NCI-H1694 treated with DMSO at 0.1 percent for 48 hours (cell line): ENCODE results near the gene GRK6.

Source experiments
- DNase-seq: peaks from one replicate; lab custom pipeline; 2025; lab: John Stamatoyannopoulos, UW

GRK6 gene

DNA sequence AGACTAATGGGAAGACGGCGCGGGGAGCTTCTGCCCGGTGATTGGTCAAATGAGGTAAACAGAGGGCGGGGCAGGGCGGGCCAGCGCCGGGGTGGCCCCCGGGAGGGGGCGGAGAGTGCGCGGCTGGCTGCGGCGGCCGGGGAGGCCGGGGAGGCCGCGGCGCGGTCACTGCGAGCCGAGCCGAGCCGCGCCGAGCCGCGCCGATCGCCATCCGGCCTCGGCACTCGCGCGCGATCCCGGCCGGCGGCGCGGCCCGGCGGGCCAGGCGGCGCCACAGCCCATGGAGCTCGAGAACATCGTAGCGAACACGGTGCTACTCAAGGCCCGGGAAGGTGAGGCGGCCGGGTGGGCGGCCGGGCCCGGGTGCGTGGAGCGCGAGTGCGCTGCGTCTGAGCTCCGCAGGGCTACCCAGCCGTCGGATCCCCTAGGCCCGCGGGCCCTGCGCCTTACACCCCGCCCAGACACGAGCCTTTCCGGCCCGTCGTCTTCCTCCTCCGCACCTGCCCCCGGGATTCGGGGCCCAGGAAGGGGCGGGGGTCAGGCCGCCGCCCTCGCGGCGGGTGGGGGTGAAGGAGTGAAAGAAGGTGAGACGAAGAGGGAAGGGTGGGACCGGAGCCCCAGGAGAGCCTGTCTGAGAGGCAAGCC is at the start of gene GRK6:
Gene GRK6, plus strand, starts transcription at position 111 of the 645 bp plus-strand sequence. Its CDS starts 170 bp downstream, at position 281.
- DNase-seq, result no peak

DNA sequence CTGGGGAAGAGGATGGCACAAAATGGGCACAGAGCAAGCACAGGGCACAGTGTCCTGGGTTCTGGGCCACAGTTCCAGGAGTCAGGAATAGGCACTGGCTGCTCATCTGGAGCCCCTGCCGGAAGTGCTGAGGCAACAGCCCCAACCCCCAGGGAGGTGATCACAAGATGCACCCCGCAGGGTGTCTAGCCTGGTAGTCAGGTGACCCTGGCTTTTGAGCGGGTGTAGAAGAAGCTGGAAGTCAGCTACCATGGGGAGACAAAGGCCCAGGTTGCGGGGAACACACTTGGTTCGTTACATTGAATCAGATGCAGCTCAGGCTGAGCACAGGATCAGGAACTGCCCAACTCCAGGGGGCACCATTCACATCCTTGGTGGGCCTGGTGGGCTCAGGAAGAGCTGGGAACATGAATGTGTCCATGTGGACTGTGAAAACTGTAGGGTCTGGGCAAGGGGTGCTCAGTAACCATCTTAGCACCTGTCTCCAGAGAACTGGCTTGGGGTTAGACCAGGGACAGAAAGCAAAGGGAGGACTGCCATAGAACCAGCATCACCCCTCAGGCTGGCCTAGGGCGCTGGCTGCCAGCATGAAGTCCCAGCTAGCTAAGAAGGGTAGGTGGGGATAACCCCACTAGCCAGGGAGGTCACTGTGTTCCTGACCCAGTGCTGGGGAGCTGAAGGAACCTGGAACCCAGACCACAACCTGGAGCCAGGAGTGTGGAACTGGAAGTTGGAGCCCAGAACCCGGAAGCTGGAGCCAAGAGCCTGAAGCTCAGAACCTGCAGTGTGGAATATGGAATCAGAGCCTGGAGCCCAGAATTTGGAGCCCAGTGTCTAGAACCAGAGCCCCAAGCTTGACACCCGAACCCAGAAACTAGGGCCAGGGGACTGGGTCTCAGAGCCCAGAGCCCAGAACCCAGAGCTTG is 48.4 kb upstream of the GRK6 start:
- DNase-seq, result no peak

DNA sequence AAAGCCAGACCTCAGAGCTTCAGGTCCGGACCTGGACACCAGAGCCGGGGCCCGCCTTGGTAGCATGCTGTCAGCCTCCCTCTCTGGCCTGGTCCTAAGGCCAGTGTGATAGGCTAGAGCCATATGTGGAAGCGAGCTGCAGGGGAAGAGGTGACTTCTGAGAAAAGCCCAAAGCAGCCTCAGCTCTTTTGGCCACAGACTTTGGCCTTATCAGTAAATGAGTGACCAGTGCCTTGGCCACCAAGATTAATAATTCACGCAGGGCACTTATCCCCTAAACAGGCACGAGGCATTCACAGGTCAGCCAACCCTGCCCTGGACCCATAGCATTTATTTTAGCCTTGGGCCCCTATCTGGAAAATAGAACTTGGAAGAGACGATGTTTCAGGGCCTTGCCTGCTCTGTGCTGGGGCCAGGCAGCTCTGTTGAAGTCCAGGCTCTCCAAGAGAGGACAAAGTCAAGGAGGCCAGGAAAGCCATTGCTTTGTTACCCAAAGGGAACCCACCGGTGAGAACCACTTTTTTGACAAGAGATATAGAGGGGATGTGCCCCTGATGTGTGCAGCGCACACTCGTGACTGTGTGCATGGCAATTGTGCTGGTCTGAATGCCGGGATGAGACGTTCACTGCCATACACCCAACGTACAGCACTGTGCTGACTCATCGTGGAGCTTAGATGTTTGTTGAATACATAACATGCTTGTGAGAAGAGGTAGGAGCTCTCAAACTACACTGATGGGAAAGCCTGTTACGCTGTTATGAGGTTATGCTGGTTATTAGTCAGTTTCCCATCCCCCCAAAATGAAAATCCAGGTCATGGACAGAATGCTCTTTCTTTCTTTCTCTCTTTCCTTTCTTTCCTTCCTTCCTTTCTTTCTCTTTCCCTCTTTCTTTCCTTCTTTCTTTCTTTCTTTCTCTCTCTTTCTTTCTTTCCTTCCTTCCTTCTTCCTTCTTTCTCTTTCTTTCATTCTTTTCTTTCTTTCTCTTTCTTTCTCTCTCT is 47.3 kb upstream of the GRK6 start:
- DNase-seq, result no peak

DNA sequence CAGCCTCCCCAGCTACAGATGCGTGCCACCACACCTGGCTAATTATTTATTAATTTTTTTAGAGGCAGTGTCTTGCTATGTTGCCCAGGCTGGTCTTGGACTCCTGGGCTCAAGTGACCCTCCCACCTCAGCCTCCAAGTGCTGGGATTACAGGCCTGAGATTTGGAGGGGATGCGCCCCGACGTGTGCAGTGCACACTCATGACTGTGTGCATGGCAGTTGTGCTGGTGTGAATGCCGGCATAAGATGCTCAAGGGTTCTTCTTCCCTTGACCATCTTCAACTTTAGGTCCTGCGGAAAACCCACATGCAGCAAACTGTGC is 45.7 kb upstream of the GRK6 start:
- no peak for DNase-seq

DNA sequence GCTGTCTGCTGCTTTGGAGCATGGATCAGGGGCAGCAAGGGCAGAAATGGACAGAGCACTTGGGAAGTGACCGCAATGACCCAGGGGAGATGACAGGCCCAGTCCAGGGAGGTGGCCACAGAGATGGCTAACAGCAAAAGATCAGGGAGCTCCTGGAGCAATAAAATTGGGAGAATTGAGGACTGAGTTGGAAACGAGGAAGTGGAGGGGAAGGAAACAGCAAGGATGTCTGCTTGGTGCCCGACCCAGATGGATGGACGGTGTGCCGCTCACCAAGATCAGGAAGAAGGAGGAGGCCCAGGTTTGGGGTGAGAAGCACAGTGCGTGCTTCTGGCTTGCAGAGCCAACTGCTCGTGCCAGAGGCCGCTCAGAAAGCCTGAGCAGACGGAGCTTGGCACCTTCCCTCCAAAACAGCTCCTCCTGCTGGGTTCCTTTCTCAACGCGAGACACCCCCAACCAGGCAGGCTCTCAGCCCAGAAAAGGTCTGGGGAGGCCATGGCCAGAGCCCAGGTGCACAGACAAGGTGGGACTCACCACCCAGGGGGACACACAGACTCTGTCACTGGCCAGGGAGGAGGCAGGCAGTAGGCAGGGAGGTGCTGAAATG is 44.0 kb upstream of the GRK6 start:
- peak; percentile 5 for DNase-seq

DNA sequence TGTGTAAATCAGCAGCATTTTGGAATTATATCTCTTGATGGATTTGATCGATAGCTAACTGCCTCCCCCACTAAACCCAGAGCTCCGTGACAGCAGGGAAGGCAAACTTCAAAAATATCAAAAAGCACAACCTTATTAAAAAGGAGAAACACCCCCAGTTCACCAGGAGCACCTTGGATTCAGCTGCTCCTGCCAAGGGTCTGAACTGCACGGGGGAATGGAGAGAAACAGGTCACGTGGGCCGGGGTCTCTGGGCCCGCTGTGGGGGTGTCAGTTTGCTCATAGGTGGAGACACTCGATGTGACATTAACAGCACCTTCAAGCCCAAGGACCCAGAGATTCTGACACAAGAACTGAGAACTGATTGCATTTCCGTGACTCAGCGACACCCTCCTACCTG is 43.3 kb upstream of the GRK6 start:
- no peak for DNase-seq

DNA sequence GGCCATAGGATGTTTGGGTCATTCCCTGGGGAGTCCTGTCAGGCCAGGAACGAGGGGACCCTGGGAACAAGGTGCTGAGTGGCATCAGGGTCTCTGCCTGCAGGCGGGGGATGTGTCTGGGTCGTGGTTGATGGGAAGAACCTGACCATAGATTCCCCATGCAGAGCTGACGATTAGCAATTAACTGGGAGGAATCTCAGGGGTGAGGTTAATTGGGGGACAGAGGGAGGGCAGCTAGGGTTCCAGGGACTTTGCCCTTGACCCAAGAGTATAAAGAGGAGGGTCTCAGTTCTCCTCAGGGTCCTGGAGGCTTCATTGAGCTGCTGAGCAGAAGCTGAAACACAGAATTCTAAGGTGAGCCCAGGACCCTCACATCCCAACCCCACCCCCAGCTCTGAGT is 42.3 kb upstream of the GRK6 start, which contains the start of gene SLC34A1:
Gene SLC34A1, plus strand, starts transcription at position 301 of the 400 bp plus-strand sequence. CDS start 1,308 bp downstream, outside the sequence.
- DNase-seq, result no peak

DNA sequence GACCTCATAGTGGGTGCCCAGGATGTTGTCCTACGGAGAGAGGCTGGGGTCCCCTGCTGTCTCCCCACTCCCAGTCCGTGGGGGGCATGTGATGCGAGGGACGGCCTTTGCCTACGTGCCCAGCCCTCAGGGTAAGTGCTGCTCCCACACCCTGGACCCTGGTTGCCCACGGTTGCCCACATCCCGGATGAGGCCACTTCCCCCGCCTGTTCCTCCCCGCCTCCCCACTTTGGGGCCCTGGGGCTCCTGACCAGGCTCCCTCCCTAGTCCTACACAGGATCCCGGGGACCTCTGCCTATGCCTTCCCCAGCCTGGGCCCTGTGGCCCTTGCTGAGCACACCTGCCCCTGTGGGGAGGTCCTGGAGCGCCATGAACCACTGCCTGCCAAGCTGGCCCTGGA is 40.8 kb upstream of the GRK6 start:
- no peak for DNase-seq

DNA sequence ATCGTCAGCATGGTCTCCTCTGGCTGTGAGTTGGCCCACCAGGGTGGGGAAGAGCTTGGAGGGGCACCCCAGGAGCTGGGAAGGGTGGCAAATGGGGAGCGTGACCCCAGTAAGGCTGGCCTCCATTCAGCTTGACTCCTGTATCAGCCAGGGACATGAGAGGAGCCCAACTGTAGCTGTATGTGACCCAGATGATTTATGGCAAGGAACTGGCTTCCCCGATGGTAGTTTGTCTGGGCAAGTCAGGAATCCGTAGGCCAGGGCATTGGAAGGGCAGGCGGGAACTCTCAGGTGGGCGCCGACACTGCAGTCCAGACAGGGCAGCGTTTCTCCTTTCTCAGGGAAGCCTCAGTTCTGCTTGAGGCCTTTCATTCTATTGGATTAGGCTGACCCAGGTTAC is 39.9 kb upstream of the GRK6 start:
- DNase-seq, result no peak

DNA sequence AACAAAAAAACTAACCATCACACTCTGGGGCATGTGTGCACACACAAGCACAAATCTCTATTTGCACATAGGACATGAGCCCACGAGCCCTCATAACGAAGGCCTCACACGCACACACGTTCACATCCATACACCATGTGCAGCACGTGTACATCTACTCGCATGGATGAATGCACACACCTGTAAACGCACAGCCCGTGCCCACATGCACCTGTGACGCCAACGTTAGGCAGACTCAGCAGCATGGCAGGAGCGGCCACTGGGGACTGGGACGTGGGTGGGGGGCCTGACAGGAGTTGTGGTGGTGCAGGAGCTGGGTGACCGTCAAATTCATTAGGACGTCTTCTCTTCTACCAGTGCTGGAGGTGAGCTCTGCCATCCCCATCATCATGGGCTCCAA is 39.1 kb upstream of the GRK6 start:
- DNase-seq, result no peak

DNA sequence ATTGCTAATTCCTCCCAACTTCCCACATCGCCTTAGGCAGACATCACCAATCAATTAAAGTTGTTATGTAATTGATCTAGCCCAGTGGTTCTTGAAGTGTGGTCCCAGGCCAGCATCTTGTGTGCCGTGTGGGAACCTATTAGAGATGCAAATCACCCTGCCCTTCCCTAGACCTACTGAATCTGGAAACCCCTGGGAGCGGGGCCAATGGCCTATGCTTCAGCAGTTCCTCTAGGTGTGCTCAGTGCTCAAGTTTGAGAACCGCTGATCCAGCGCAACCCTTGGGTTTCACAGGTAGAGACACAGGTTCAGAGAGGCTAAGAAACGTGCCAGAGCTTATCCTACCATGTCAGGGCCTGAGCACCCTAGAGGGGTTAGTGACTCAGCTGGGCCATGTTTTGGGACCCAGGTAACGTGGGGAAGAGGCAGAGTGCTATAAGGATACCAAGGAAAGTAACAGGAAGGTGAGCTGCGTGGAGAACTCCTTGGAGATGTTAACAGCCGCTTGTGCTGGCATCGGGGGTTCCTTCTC is 37.9 kb upstream of the GRK6 start:
- no peak for DNase-seq

DNA sequence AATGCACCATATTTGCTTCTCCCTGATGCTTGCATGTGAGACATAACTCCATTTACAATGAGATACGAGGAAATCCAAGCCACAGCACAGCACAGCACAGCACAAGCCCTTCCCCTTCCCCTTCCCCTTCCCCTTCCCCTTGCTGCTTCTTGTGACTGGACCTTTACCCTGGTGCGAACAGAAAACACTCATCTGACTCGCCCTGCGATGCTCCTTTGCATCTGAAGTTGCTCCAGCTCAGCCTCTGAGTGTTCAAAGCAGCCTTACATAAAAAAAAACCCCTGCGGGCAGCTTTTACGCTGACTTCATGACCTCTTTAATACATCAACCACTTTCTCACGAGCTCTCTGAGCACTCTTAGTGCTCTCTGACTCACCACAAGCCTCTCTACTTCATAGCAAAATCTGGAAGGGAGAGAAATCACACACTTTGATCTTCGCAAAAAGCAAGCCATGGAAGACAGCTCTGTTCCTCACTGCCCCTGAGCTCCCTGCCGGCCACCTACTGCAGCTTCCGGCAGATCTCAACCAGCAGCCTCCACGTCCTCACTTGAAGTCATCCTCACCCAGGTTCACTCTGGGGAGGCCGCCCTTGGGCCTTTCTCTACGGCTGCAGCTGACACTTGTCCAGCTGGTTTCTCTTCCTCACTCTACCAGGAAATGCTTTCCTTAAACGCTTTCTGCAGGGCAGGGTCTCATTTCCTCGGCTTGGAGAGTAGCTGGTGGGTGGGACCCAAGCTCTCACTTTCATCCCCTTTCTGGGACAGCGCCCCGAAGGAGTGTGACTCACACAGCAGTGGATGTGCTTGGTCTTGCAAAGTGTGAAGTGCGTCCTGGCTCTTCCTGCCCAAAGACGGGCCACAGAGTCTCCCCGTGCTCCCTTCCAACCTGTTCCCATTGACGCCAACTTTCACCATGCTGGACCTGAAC is 37.0 kb upstream of the GRK6 start:
- no peak for DNase-seq

DNA sequence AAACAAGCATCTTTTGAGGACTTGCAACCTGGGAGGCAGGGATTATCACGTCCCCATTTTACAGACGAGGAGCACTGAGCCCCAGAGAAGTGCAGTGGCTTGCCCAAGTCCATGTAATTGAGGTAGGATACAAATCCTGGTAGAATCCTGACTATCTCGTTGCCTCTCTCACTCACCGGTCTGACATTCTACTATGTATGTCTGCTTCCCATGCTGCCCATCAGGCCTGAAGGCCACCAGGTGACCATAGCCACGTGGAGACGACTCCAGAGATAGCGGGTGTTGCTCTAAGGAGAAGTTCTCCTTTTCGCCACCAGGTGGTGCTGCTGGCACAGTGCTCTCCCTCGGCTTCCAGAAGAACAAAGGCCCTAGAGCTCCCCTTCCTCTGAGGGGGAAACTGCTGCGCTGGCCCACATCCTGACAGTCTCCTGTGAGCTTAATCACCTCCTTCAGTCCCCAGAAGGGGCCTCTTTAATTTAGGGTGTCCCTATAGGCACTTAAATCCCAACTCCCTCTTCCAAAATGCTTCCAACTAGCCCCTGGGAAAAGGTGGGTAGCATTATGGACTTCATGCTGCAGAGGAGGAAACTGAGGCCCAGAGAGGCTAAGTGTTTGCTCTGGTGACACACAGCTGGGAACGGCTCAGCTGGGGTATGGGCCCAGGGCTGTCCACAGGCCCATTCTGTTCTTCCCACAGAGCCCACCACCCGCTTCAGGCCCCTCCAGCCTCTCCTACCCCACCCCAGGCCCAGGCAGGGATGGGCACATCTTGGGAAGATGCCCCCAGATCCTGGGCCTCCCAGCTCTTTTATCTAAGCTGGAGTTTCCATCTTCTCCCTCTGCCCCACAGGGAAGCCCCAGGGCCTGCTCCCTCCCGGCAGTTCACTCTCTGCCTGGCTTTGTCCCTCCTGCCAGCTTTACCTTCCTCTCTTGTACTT is 35.8 kb upstream of the GRK6 start:
- DNase-seq, result peak; percentile 76

DNA sequence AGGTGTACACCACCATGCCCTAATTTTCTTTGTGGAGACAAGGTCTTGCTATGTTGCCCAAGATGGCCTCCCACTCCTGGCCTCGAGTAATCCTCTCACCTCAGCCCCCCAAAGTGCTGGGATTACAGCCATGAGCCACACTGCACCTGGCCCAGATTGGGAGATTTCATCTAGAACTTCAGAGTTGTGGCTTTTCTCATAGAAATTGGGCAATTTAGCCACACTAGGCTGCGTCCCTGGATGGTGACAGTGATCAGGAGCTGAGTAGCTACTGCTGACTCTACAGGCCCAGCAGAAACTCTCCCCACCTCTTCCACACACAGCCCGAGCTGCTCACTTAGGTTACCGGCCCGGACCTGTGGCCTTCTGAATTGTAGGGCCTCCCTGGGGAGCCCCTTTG is 33.7 kb upstream of the GRK6 start:
- DNase-seq, result no peak

DNA sequence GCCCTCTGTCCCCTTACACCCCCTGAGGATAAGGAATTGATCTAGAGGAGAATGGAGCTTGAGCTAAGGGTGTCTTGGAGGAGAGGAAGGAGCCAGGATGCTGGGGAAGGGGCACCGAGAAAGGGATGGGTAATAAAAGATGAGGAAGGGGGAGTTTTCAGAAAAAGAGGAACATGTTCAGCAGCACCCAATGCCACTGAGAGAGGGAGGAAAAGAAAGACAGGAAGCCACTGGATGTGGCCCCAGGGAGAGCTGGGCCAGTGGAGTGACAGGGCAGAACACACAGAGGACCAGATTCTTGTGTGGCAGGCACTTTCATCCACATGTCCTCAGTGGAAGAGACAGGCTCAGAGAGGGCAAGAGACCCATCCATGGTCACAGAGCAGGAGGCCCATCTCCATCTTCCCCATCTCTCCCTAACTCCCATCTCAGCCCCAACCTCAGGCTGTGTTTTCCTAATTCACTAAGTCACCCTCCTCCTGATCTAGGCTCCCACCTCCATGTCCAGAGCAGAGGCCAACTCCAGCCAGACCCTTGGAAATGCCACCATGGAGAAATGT is 33.2 kb upstream of the GRK6 start:
- no peak for DNase-seq

DNA sequence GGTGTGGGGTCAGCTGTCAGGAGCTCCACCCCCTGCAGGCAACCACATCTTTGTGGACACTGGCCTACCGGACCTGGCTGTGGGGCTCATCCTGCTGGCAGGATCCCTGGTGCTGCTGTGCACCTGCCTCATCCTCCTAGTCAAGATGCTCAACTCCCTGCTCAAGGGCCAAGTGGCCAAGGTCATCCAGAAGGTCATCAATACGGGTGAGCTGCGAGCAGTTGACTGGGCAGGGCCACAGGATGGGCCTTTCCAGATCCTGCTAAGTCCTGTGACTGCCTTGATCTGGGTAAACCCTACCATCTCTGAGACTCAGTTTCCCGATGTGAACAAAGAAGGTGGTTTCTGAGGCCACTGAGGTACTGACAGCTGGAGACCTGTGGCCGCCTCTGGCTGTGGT is 32.5 kb upstream of the GRK6 start:
- DNase-seq, result no peak

DNA sequence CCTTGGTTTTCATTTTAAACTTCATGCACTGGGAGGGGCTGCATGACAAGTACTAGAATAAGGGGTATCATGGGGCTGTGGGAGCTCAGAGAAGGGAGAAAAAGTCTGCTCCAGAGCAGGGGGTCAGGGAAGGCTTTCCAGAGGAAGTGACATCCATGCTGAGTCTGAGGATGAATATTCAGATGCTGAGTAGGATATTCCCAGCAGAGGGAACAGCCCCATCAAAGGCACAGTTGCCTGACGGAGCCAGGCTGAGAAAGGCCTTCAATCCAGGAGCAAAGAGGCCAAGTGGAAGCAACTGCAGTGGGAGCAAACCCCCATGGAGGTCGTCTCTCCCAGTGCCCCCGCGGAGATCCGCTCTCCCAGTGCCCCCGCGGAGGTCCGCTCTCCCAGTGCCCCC is 30.4 kb upstream of the GRK6 start:
- DNase-seq, result no peak

DNA sequence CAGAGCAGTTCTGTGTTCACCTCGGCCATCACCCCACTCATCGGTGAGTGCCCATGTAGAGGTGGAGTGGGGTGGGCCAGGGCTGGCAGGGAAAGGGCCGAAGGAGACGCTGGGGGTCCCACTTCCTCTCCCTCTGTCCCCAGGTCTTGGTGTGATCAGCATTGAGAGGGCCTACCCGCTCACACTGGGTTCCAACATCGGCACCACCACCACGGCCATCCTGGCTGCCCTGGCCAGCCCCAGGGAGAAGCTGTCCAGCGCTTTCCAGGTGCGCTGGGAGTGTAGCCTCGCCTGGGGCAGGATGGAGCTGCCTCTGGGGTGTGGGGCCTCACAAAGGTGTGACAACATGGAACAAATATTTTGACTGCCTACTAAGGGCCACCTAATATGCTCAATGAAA is 29.7 kb upstream of the GRK6 start:
- no peak for DNase-seq

DNA sequence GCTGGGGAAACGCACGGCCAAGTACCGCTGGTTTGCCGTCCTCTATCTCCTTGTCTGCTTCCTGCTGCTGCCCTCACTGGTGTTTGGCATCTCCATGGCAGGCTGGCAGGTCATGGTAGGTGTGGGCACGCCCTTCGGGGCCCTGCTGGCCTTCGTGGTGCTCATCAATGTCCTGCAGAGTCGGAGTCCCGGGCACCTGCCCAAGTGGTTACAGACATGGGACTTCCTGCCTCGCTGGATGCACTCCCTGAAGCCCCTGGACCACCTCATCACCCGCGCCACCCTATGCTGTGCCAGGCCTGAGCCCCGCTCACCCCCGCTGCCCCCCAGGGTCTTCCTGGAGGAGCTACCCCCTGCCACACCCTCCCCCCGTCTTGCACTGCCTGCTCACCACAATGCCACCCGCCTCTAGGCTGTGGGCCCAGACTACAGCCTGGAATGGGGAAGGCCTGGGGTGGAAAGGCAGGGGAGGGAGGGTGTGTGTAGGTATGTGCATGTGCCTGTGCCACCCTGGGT is 28.5 kb upstream of the GRK6 start:
- DNase-seq, result no peak
